GM21526 (cell line): Measurements from ENCODE around the gene PTTG2.

Source experiments
- ATAC-seq: cut with Tn5 transposase; IDR thresholded peaks from one replicate; pipeline ENCODE4 v1.9.1; 2021; ENCODE audit warnings: moderate library complexity; ENCODE audit not compliant: unreplicated experiment, low FRiP score

The PTTG2 gene

DNA sequence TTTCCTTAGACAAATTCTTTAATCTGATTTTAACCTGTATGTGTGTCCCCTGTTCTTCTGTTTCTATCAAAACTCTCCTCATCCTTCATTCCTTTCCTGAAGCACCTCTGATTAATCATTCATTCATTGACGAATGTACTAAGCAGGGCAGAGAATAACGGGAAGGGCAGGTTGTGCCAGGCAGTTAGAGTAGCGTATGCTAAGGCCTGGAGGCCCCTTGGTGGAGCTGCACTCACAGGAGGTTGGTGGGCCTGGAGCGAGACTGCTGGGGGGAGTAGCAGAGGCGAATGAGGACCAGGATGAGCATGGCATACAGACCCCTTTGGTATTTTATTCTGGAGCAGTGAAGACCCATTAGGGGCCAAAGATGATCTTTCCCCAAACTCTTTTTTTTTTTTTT is 22.5 kb downstream of the PTTG2 start:
- ATAC-seq, result no peak

- no peak for ATAC-seq
Measured at GRCh38 chr4:37983951-37984350, 23.8 kb downstream of the PTTG2 start.

DNA sequence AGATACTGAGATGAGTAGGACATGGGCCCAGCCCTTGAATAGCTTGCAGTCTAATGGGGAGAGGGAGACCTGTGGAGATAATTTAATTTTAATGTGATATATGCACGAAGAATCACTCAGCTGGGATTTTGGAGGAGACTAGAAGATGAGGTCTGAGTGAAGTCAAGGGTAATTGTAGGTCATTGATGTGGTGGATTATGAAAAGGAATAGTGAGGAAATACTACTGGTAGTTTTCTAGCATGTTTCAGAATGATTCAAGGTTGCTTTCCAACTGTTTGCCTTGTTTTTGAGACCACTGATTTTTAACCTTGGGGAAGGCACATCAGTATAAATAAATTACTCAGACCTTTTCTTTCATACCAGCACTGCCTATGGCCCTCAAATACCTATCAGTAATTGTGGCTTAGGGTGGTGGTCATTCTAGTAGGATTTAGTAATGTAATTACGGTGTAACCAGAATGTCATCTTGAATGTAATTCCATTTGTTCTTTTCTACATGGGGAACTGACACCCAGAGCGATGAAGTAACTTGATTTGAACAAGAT is 25.6 kb downstream of the PTTG2 start:
- ATAC-seq, result no peak

DNA sequence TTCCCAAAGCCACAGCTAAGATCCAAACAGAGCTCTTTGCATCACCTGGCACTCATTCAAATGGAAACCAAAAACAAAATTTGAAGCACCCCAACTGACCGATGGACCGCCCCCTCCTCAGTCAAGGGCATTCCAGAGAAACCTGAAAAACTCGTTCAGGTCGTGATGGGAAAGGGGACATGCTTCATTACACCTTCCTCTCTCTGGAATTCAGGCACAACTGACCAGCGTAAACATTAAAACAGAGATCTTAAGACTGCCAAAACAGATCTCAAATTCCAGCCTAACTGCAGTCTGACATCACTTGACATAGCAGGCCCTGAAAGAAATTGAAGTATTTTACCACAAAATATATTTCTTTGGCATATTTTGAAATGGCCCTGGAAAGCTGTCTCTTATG is 28.5 kb downstream of the PTTG2 start:
- no peak for ATAC-seq

GRCh38 chr4:37989398-37990260 is 29.4 kb downstream of the PTTG2 start:
- no peak for ATAC-seq

DNA sequence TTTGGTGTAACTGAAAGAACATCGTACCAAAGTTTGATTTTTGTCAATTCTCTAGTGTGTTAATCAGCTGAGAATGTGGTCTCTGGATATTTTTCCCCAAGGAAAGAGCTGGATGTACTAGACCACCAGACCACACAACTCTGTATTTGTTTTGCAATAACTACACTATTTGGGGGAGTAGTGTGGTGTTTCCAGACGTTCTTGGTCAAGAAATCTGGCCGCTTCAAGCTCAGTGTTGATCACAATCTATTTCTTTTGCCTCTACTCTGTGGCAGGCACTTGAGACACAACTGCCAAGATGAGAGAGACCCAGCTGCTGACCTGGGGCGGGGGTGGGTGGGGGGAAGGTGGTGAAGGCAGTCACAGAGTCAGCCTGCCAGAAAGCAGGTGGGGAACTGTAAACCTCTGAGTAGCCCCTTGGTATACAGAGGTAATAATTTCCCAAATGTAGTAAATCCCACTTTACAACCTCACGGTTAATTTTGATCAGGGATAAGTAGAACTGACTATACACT is 30.6 kb downstream of the PTTG2 start:
- ATAC-seq, result no peak

GRCh38 chr4:37991623-37992410 is 31.6 kb downstream of the PTTG2 start:
- no peak for ATAC-seq

- no peak for ATAC-seq
Measured at GRCh38 chr4:37993806-37994205, 33.6 kb downstream of the PTTG2 start.

DNA sequence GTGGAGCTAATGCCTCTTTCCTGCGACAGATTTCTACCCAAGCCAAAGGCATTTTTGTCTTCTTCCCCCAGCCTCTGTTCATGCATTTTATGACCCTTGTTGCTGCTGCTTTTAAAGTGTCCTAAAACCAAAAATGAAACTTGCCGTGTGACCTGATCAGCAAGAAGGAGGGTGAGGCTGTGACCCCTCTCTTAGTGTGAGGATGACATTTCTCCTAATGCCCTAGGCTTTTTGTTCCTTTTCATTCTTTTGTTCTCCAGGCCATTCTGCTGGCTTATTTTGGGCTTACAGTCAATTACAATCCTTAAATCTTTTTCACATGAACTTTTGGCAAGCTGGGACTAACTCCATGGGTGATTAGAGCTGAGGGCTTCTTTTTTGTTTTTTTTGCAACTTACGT is 34.4 kb downstream of the PTTG2 start:
- ATAC-seq, result peak; percentile 63

DNA sequence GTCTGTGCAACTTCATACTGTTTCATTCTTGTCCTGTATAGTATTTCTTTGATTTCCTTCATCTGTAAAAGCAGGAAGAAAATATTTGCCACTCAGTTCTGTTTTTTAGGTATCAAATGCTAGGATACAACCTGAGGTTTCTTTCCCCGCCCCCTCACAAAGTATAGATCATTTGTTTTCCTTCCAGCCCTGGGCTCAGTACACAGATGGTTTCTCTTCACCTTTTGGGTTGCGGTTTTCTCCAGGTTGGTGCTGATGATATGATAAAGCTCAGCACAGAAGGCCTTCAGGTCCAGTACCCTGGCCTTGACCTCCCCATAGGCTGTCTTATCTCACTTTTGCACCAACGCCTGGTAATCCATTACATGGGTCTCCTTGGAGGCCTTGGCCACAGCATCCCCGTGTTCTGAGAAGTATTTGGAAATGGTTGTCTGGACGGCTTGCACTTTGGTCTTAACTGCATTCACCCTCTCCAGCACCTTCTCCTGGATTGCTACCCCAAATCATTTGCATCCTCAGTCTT is 35.2 kb downstream of the PTTG2 start:
- no peak for ATAC-seq

DNA sequence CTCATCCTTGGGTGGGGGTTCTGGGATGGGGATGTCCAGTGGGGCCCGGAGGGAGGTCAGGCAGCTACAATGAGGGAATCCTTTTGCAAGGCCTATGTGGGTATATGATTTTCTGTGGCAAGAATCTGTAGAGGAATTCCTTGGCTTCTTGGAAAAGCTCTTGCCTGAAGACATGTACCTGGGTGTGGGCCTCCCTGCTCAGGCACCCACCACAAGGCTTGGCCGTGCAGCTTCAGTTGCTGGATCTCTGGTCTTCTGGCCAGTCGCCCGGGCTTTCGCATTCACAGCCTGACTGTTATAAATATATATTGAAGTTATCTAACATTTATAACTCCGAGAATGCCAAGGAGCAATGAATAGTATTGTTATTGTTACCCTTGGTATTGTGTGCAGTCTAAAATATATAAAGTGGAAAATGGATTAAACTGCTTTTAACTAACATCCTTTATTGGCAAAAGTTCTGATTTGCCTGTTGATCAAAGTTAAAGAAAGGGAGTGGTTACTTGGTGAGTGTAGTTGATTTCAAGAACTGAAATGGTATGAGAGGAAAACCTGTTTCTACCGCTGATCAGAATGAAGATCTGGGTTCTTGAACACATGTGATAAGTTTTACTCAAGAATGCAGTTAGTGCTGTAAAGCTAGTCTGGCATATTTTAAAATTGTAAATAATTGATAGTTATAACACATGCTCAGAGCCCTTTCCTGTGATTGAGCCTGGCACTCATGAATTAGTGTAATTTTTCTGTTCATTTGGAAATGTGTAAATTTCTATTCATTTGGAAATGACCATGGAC is 36.0 kb downstream of the PTTG2 start:
- ATAC-seq, result no peak

DNA sequence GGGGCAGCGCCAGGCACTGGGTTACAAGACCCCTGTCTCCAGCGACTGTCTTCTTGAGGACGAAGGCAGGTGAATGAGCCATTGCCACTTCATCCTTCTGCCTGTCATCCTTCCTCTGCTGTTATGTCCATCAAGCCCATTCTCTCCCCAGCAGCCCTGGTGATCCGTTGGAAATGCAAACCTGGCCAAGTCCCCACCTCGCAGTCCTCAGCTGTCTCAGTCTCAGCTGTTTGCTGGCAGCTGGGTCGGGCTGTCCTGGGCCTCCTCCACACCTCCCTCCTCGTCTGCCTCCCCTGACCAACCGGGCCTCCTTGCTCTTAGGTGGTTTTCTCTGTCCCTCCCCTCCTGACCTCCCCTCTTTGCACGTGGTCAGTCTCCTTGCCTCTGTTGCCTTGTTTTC is 38.0 kb downstream of the PTTG2 start:
- no peak for ATAC-seq

DNA sequence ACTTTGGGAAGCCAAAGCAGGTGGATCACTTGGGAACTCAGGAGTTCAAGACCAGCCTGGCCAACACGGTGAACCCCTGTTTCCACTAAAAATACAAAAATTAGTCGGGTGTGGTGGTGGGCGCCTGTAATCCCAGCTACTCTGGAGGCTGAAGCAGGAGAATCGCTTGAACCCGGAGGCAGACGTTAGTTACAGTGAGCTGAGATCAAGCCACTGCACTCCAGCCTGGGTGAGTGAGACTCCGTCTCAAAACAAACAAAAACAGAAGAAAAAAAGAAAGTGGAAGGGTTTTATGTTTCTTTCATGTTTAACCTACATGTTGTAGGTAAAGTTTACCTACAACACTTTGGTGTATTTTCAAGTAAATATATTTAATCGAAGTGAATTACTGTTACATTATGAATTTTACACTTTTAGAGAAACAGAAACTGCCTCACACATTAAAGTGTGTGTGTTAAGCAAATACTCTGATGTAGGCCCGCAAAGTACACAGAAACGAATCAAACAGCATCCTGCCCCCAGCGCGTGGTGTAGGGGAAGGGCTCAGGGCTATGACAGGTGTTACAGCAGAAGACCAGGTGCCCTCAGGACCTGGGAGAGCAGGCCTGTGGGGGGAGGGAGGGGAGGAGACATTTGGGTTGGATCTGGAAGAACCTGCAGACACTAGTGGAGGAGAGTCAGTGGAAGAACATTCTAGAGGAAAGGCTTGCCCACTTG is 39.0 kb downstream of the PTTG2 start:
- ATAC-seq, result no peak

DNA sequence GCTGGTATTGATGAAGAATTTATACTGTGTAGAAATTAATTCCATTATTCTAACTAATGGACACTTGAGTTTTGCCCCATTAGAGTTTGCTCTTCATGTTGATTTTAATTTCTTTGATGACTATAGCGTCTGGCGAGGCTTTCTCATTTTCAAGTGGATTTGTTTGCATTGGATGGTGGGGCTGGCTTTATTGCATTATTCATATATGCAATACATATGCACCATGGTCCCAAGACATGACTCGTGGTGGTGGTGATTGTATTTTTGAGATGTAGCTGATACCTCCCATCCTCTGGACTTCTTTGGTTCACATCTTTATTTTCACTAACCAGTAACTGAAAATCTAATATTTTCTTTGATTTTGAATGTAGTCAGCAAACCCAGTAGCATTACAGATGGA is 39.8 kb downstream of the PTTG2 start:
- ATAC-seq, result no peak

DNA sequence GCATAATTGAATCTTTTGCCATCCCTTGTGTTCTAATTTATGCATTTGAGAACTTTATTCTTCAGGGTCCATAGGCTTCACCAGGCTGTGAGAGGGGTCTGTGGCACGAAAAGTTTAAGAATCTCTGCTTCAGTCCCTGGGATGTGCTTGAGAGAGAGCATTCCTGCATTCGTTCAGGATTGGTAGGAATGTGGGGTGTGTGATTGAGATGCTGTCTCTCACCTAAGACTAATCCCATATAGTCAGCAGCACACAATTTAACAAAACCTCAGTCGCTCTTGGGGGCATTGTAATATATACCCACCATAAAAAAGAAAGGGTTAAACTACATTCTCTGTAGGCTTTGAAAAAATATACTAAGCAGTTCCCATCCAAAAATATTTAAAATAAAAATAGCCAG is 41.7 kb downstream of the PTTG2 start:
- no peak for ATAC-seq

DNA sequence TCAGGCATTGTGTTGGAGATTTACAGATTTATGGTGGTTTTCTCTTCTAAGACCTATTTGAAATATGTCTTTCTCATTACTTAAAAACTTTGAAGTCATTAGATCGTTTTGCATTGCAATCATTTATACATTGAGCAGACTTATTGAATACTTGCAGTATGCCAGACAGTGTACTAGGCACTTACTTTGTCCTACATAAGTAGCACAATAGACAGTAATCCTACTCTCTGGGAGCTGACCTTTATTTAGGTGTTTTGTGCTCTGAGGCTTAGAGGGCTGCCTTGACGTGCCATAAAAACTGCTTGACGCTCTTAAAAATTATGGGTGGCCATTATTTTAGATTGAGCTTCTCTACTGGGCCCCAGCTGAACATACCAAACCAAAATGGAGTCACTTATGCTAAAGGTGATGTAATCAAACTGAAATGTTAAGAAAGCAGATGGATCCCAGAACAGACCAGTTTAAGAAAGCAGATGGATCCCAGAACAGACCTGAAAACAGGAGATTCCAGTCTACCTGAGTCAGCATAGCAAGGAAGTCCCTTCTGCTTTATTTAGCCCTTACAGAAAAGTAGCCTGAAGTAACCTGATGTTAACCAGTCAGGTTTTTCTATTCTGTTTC is 42.4 kb downstream of the PTTG2 start:
- ATAC-seq, result no peak

- ATAC-seq, result no peak
Measured at GRCh38 chr4:38003102-38003501, 42.9 kb downstream of the PTTG2 start.

DNA sequence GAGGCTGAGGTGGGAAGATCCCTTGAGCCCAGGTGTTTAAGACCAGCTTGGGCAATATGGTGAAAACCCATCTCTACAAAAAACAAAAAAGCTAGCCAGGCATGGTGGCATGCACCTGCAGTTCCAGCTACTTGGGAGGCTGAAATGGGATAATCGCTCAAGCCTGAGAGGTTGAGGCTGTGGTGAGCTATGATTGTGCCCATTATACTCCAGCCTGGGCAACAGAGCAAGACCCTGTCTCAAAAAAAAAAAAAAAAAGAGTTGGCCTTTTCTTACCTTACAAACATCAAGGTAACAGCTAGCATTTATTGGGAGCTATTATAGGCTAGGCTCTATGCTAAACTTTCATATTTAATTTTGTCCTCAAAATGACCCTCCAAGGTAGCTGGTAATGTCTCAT is 43.4 kb downstream of the PTTG2 start:
- no peak for ATAC-seq

DNA sequence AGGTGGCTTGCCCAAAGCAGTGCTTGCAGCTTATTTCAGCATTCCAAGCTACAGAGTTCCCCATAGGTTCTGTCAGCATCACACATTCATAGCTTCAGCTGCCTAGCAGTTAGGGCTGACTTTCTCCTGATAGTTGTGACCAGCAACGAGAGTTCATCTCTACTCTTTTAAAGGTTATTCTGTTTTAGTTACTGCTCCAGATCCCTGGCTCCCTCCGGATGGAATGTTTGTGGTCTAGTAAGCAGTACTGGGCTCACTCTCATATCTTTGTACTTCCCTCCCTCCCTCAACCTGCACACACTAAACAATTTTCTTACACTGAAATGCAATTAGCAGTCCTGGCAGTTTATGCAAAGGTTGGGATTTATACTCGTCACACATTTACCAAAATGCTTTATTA is 43.9 kb downstream of the PTTG2 start:
- no peak for ATAC-seq
